NCI-H1048 (cell line): Measurements from ENCODE around the gene FCF1.

ENCODE experiments used
- DNase-seq: peaks from one replicate; lab custom pipeline; 2025; lab: John Stamatoyannopoulos, UW

The FCF1 gene

DNA sequence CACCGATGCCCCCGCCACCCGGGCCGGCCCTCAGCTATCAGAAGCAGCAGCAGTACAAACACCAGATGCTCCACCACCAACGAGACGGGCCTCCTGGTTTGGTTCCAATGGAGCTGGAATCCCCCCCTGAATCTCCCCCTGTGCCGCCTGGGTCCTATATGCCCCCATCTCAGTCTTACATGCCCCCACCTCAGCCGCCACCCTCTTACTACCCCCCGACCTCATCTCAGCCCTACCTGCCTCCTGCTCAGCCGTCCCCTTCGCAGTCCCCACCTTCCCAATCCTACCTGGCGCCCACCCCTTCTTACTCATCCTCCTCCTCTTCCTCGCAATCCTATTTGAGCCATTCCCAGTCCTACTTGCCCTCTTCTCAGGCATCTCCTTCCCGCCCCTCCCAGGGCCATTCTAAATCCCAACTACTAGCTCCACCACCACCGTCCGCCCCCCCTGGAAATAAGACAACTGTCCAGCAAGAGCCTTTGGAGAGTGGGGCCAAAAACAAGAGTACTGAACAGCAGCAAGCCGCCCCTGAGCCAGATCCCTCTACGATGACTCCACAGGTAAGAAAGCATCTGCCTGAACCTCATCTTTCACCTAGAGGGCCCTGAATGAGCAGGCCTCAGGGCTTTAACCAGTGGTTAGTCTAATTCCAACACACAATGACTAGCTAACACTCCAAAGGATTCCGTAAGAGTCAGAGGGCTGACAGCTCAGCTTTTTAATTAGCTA lies 51.0 kb downstream of the FCF1 start:
- DNase-seq = no peak

DNA sequence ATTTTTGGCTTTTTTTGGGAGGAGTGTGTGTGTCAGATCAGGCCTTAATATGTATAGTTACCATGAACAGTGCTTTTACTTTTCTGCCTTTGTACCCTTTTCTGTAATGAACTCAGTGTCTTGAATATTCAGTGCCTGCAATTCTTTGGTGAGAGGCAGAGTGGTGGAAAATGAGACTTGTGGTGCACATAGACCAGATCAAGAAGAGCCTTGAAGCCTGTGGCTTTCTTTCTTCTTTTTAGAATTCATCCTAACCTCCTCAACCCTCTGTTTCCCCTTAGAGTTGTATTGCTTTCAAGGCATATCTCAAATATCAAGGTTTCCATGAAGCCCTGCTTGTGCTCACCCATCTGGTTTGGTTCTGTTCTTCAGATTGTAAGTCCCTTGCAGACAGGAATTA lies 52.8 kb downstream of the FCF1 start:
- no peak for DNase-seq

DNA sequence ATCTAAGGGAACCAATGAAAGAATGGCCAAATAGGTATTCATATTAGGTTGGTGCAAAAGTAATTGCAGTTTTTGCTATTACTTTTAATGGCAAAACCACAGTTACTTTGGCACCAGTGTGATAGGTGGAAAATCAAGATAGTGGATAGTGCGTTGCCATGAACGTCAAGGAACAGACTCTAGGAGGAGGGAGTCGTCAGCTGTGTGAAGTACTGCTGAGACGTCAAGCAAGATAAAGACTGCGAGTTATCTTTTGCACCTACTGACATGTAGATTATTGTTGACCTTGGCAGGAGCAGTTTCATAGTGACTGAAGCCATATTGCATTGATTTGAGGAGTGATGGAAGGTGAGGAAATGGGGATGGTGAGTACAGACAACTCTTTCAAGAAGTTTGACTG lies 58.5 kb downstream of the FCF1 start:
- DNase-seq = no peak

- no peak for DNase-seq
Observed at GRCh38 chr14:74784634-74785033, 71.7 kb downstream of the FCF1 start.

GRCh38 chr14:74785056-74785613 lies 72.2 kb downstream of the FCF1 start:
- DNase-seq = no peak

- DNase-seq = no peak
Observed at GRCh38 chr14:74786796-74787315, 73.9 kb downstream of the FCF1 start.
